ENCODE measurements around the gene GSG1L. TPM values are rescaled to one million over a fixed set of nuclear protein-coding genes. Genes with fewer than 3 reads are reported as not detected.

The GSG1L gene
- total RNA-seq, 1 donor from 2014 or later: 1.4 TPM

- Mint-ChIP-seq H3K9me3 (peaks cover 11% of the 10 kb centered on the region), H3K4me3 (no peak overlapping the region), H3K27me3 (peaks cover 13% of the 10 kb centered on the region), H3K4me1 (ENCODE audit: unreplicated experiment) (peaks cover 4% of the 10 kb centered on the region), H3K36me3 (no peaks in the 10 kb centered on the region), H3K27ac (no peak overlapping the region)
- TF ChIP-seq CTCF (conservative IDR thresholded peaks at IDR 0.05): no peak
- no peak for DNase-seq (ENCODE audit: extremely low spot score, unreplicated experiment)
These were observed 235.7 kb downstream of the GSG1L start for GRCh38 chr16:27827765-27828164.

GRCh38 chr16:27826893-27827289 lies 236.6 kb downstream of the GSG1L start:
- H3K4me3 Mint-ChIP-seq: no peak overlapping the region
- no peak for DNase-seq (ENCODE audit: extremely low spot score, unreplicated experiment)
- peaks cover 8% of the 10 kb centered on the region for H3K27me3 Mint-ChIP-seq
- H3K36me3 Mint-ChIP-seq: no peaks in the 10 kb centered on the region
- peaks cover 11% of the 10 kb centered on the region for H3K9me3 Mint-ChIP-seq
- H3K27ac Mint-ChIP-seq: no peak overlapping the region
- no peak for TF ChIP-seq CTCF (conservative IDR thresholded peaks at IDR 0.05)
- peaks cover 6% of the 10 kb centered on the region for H3K4me1 Mint-ChIP-seq (ENCODE audit: unreplicated experiment)

- no peaks in the 10 kb centered on the region for H3K36me3 Mint-ChIP-seq
- H3K27me3 Mint-ChIP-seq: peaks cover 6% of the 10 kb centered on the region
- peaks cover 6% of the 10 kb centered on the region for H3K4me1 Mint-ChIP-seq (ENCODE audit: unreplicated experiment)
These were observed 237.2 kb downstream of the GSG1L start for GRCh38 chr16:27826081-27826892.

GRCh38 chr16:27824786-27825185 lies 238.7 kb downstream of the GSG1L start:
- no peak for TF ChIP-seq CTCF (conservative IDR thresholded peaks at IDR 0.05)
- no peak overlapping the region for H3K4me3 Mint-ChIP-seq
- DNase-seq (ENCODE audit: extremely low spot score, unreplicated experiment): no peak
- H3K9me3 Mint-ChIP-seq: no peaks in the 10 kb centered on the region
- H3K36me3 Mint-ChIP-seq: no peaks in the 10 kb centered on the region
- no peak overlapping the region for H3K27ac Mint-ChIP-seq
- peaks cover 6% of the 10 kb centered on the region for H3K4me1 Mint-ChIP-seq (ENCODE audit: unreplicated experiment)
- H3K27me3 Mint-ChIP-seq: peaks cover 10% of the 10 kb centered on the region

More at GRCh38 chr16:27826081-27826892, 237.2 kb downstream of the GSG1L start:
- no peak overlapping the region for H3K27ac Mint-ChIP-seq
- TF ChIP-seq CTCF (conservative IDR thresholded peaks at IDR 0.05): no peak
- H3K4me3 Mint-ChIP-seq: no peak overlapping the region
- peaks cover 10% of the 10 kb centered on the region for H3K9me3 Mint-ChIP-seq
- no peak for DNase-seq (ENCODE audit: extremely low spot score, unreplicated experiment)

- Mint-ChIP-seq H3K9me3 (no peaks in the 10 kb centered on the region), H3K4me1 (ENCODE audit: unreplicated experiment) (peaks cover 6% of the 10 kb centered on the region), H3K4me3 (no peak overlapping the region), H3K27ac (no peak overlapping the region), H3K36me3 (no peaks in the 10 kb centered on the region), H3K27me3 (peaks cover 15% of the 10 kb centered on the region)
- TF ChIP-seq CTCF (conservative IDR thresholded peaks at IDR 0.05): no peak
- DNase-seq (ENCODE audit: extremely low spot score, unreplicated experiment): no peak
These were observed 239.5 kb downstream of the GSG1L start for GRCh38 chr16:27824006-27824405.
